Stimulated activated CD4-positive, alpha-beta T cell treated with anti-CD3 and anti-CD28 coated beads, Interleukin-15, amount 100 ng/mL, for 48 hours (primary cell): ENCODE measurements around the gene SDK2.
"Not testable (repeated sequence)": the region's sequence is repeated elsewhere in the genome, so short reads cannot be mapped to it uniquely, and the experiment has no call there.

Experiments
- DNase-seq, 2 donors: peaks; one replicate each; pipeline ENCODE4 v3.0.0-alpha.2; 2020; ENCODE audit warnings: low read depth in 2 of 2

Gene SDK2

GRCh38 chr17:73485130-73485529 lies 159.1 kb downstream of the SDK2 start:
- DNase-seq = no peak

GRCh38 chr17:73482894-73483293 lies 161.4 kb downstream of the SDK2 start:
- no peak for DNase-seq

- no peak for DNase-seq
Measured at GRCh38 chr17:73482251-73482716, 162.0 kb downstream of the SDK2 start.

- DNase-seq = no peak
Measured at GRCh38 chr17:73481676-73482075, 162.6 kb downstream of the SDK2 start.

GRCh38 chr17:73480740-73481139 lies 163.5 kb downstream of the SDK2 start:
- no peak for DNase-seq

- DNase-seq = no peak
Measured at GRCh38 chr17:73478768-73479424, 165.3 kb downstream of the SDK2 start.

GRCh38 chr17:73478334-73478733 lies 165.9 kb downstream of the SDK2 start:
- DNase-seq = no peak

- no peak for DNase-seq
Measured at GRCh38 chr17:73476890-73477350, 167.3 kb downstream of the SDK2 start.

- DNase-seq = peak in 1 of 2 donors; percentile 3
Measured at GRCh38 chr17:73474370-73474988, 169.8 kb downstream of the SDK2 start.

- not testable (repeated sequence) for DNase-seq
Measured at GRCh38 chr17:73472715-73473114, 171.5 kb downstream of the SDK2 start.

GRCh38 chr17:73471924-73472323 lies 172.3 kb downstream of the SDK2 start:
- DNase-seq = no peak

GRCh38 chr17:73470316-73470826 lies 173.9 kb downstream of the SDK2 start:
- no peak for DNase-seq

- no peak for DNase-seq
Measured at GRCh38 chr17:73469311-73469710, 174.9 kb downstream of the SDK2 start.

- DNase-seq = no peak
Measured at GRCh38 chr17:73468221-73468620, 176.0 kb downstream of the SDK2 start.

- DNase-seq = no peak
Measured at GRCh38 chr17:73467651-73468050, 176.6 kb downstream of the SDK2 start.

- no peak for DNase-seq
Measured at GRCh38 chr17:73466704-73467433, 177.4 kb downstream of the SDK2 start.

GRCh38 chr17:73465953-73466230 lies 178.4 kb downstream of the SDK2 start:
- no peak for DNase-seq

GRCh38 chr17:73465130-73465952 lies 178.9 kb downstream of the SDK2 start:
- no peak for DNase-seq

GRCh38 chr17:73464447-73464846 lies 179.8 kb downstream of the SDK2 start:
- DNase-seq = no peak

GRCh38 chr17:73463821-73464220 lies 180.4 kb downstream of the SDK2 start:
- no peak for DNase-seq

GRCh38 chr17:73462823-73463222 lies 181.4 kb downstream of the SDK2 start:
- DNase-seq = no peak

GRCh38 chr17:73459980-73460379 lies 184.3 kb downstream of the SDK2 start:
- no peak for DNase-seq
